CD4-positive, alpha-beta T cell (primary cell): ENCODE measurements around the gene LGALS8. TPM values are rescaled to one million over a fixed set of nuclear protein-coding genes. Genes with fewer than 3 reads are reported as not detected.

Experiments
- ATAC-seq: fragments of 200-7000 bp; cut with Tn5 transposase; one replicate; pipeline ENCODE4 v1.10.0; 2022; ENCODE audit warnings: mild to moderate bottlenecking; ENCODE audit not compliant: poor library complexity
- CTCF ChIA-PET: fragments of 350-600 bp; sonication (Branson Sonifier 250); formaldehyde crosslinking; loops from one replicate; lab custom pipeline; 2021; ENCODE audit warnings: antibody characterized with exemption, inconsistent platforms; lab: Charles Lee
- POLR2A ChIA-PET: fragments of 350-600 bp; sonication (Branson Sonifier 250); formaldehyde crosslinking; loops from one replicate; lab custom pipeline; 2021; ENCODE audit warnings: antibody characterized with exemption, inconsistent platforms; lab: Charles Lee
- DNase-seq, 14 experiments: peaks; one replicate each; pipeline ENCODE4 v3.0.0-alpha.2; 2013 to 2020; ENCODE audit warnings: mixed read lengths in 2 of 14
- H3K27ac ChIP-seq, 2 donors: one replicate each; pipeline versions ENCODE4 v1.5.1 to v1.7.0; 2013; ENCODE audit warnings: low read length in 2 of 2, low read depth in 1 of 2, mild to moderate bottlenecking in 1 of 2
- H3K27me3 ChIP-seq, 2 experiments: 1 replicate in 1 of 2; 2 replicates in 1 of 2; pipeline versions ENCODE4 v1.6.1 to v1.7.0; 2013; ENCODE audit warnings: low read length in 2 of 2, control low read depth in 1 of 2, mild to moderate bottlenecking in 1 of 2, moderate library complexity in 1 of 2; ENCODE audit not compliant: insufficient read depth in 2 of 2, control insufficient read depth in 1 of 2
- H3K36me3 ChIP-seq: one replicate; pipeline ENCODE4 v1.6.1; 2013; ENCODE audit warnings: low read length, control low read depth; ENCODE audit not compliant: insufficient read depth
- H3K4me1 ChIP-seq: one replicate; pipeline ENCODE4 v1.6.1; 2013; ENCODE audit warnings: low read length, control low read depth; ENCODE audit not compliant: insufficient read depth
- H3K4me3 ChIP-seq: one replicate; pipeline ENCODE4 v1.5.1; 2013; ENCODE audit warnings: mild to moderate bottlenecking, low read length, moderate library complexity
- H3K9me3 ChIP-seq, 2 experiments: 1 replicate in 1 of 2; 2 replicates in 1 of 2; pipeline versions ENCODE4 v1.6.1 to v1.7.0; 2013; ENCODE audit warnings: low read length in 2 of 2, mild to moderate bottlenecking in 2 of 2, control low read depth in 1 of 2, moderate library complexity in 1 of 2; ENCODE audit not compliant: control insufficient read depth in 1 of 2, insufficient read depth in 1 of 2
- H3K27ac Mint-ChIP-seq: one replicate; pipeline ENCODE4 v1.8.0; 2020; ENCODE audit warnings: mixed read lengths
- H3K27me3 Mint-ChIP-seq: one replicate; pipeline ENCODE4 v1.8.0; 2021; ENCODE audit warnings: mixed read lengths
- H3K36me3 Mint-ChIP-seq: one replicate; pipeline ENCODE4 v1.8.0; 2021; ENCODE audit warnings: low read depth, mixed read lengths
- H3K4me1 Mint-ChIP-seq: one replicate; pipeline ENCODE4 v1.8.0; 2021; ENCODE audit warnings: low read depth, mixed read lengths
- H3K4me3 Mint-ChIP-seq: one replicate; pipeline ENCODE4 v1.8.0; 2020; ENCODE audit warnings: mild to moderate bottlenecking, mixed read lengths
- H3K9me3 Mint-ChIP-seq: one replicate; pipeline ENCODE4 v1.8.0; 2020; ENCODE audit warnings: mixed read lengths
- intact Hi-C, 2 experiments: fragments of 100-400 bp; cut with DNase I in 1 of 2; cut with micrococcal nuclease in 1 of 2; formaldehyde crosslinking; loops; one replicate each; pipeline versions ENCODE4 v1.15.1 to v1.9.0; 2023 to 2025; cut with DNase I, micrococcal nuclease
- total RNA-seq, 174 experiments: library from RNA in 2 of 174; stranded (reverse) in 2 of 174; gene quantifications; one replicate each; pipeline ENCODE4 v1.2.3 and lab custom pipeline; 2021 to 2026
- TF ChIP-seq, protein P1 (sequence below): fragments of 200-600 bp; IDR thresholded peaks from one replicate; pipeline ENCODE4 v1.8.0; 2022; ENCODE audit warnings: antibody characterized with exemption, mild to moderate bottlenecking

LGALS8 gene
- total RNA-seq, 2 experiments from 2014 or later, result 138 to 144 TPM

DNA sequence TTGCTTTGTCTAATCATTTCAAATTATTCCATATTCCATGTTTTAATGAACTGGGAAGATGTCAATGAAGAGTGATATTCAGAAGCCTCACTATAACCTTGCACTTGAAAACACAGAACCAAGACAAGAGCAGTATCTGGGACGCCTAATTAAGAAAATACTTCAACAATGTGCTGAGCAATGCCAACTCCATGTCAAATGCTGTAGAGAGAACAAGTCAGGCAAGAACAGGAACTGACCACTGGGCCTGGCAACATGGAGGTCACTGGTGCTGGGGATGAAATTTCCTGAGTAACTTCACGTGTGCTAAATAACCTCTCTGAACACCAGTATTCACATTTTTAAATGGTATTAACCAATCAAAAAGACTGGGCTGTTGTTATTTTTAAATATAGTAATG is 57.7 kb downstream of the LGALS8 start:
- Mint-ChIP-seq H3K36me3 (peaks cover 92% of the 10 kb centered on the region), H3K4me1 (no peaks in the 10 kb centered on the region), H3K27ac (no peak overlapping the region), H3K9me3 (no peaks in the 10 kb centered on the region), H3K4me3 (no peak overlapping the region), H3K27me3 (no peaks in the 10 kb centered on the region)
- intact Hi-C loops, result no loop called here
- Histone ChIP-seq H3K4me1 (no peaks in the 10 kb centered on the region), H3K36me3 (peaks cover 79% of the 10 kb centered on the region), H3K27ac (no peak overlapping the region), H3K4me3 (no peak overlapping the region), H3K27me3 (no peaks in the 10 kb centered on the region), H3K9me3 (no peaks in the 10 kb centered on the region)
- DNase-seq (no peak), ATAC-seq (no peak)
- CTCF ChIA-PET, result no interaction called here
- POLR2A ChIA-PET, result no interaction called here
- TF ChIP-seq, protein P1, sequence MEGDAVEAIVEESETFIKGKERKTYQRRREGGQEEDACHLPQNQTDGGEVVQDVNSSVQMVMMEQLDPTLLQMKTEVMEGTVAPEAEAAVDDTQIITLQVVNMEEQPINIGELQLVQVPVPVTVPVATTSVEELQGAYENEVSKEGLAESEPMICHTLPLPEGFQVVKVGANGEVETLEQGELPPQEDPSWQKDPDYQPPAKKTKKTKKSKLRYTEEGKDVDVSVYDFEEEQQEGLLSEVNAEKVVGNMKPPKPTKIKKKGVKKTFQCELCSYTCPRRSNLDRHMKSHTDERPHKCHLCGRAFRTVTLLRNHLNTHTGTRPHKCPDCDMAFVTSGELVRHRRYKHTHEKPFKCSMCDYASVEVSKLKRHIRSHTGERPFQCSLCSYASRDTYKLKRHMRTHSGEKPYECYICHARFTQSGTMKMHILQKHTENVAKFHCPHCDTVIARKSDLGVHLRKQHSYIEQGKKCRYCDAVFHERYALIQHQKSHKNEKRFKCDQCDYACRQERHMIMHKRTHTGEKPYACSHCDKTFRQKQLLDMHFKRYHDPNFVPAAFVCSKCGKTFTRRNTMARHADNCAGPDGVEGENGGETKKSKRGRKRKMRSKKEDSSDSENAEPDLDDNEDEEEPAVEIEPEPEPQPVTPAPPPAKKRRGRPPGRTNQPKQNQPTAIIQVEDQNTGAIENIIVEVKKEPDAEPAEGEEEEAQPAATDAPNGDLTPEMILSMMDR, result no peak

DNA sequence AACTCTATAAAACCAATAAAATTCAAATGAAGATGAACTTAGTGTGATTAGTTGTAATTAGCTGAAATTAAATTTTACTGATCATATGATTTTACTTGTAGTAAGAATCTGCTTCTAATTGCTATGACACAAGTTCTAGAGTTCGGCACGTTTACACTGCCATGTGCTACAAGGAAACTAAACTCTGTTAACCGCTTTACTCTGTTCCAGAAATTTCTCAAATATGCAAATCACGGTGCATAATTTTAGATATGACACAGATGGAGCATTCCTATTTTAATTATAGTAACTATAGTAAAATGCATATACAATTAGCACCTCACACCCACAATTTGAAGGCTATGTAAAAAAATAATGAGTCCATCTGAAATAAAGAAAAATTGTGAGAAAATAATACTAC is 65.7 kb downstream of the LGALS8 start:
- TF ChIP-seq, protein P1, result no peak
- peaks cover 93% of the 10 kb centered on the region for H3K36me3 ChIP-seq
- Mint-ChIP-seq H3K4me1 (no peaks in the 10 kb centered on the region), H3K36me3 (peaks cover 100% of the 10 kb centered on the region), H3K27ac (no peak overlapping the region), H3K4me3 (no peak overlapping the region), H3K9me3 (no peaks in the 10 kb centered on the region), H3K27me3 (no peaks in the 10 kb centered on the region)
- intact Hi-C loops, result loop anchor here in 1 of 2 experiments (1.0 kb wide), 1 partner anchor 19 kb away; no protein-coding TSS in a partner anchor
- ChIA-PET CTCF (no interaction called here), POLR2A (no interaction called here)
- no peaks in the 10 kb centered on the region for H3K27me3 ChIP-seq
- ATAC-seq (no peak), DNase-seq (no peak)
- H3K4me3 ChIP-seq, result no peak overlapping the region
- no peaks in the 10 kb centered on the region for H3K4me1 ChIP-seq
- H3K27ac ChIP-seq, result no peak overlapping the region
- no peaks in the 10 kb centered on the region for H3K9me3 ChIP-seq

DNA sequence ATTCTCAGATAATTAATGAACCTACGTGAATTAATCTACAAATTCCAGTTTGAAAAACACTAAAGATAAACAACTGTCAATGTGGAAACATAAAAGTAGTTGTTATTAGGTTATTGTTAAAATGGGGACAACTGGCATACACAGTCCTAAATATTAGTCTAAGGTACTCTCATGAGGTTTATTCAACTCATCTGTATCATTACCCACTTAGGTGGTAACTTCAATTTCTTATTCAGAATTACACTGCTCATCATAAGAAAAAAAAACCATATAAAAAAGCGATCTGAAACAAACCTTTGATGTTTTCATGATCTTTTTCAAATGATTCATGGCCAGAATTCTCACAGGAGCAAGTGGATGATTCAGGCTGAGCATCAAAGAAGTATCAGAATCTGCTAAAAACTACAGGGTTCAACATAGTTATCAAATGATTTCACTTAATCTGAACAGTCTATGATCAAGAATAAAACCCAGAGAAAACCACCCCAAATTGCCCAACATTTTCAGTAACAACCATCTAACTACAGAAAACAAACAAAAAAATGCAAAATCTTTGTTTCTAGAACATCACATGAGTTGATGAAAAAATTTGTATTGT is 66.9 kb downstream of the LGALS8 start:
- H3K27me3 Mint-ChIP-seq, result no peaks in the 10 kb centered on the region
- POLR2A ChIA-PET, result no interaction called here
- Histone ChIP-seq H3K4me3 (no peak overlapping the region), H3K9me3 (no peaks in the 10 kb centered on the region), H3K27ac (no peak overlapping the region), H3K36me3 (peaks cover 89% of the 10 kb centered on the region), H3K27me3 (no peaks in the 10 kb centered on the region), H3K4me1 (no peaks in the 10 kb centered on the region)
- DNase-seq (no peak), ATAC-seq (no peak)
- intact Hi-C loops, result loop anchor here in 1 of 2 experiments (5.0 kb wide), 1 partner anchor 33 kb away; no protein-coding TSS in a partner anchor
- H3K4me3 Mint-ChIP-seq, result no peak overlapping the region
- CTCF ChIA-PET, result no interaction called here
- no peak overlapping the region for H3K27ac Mint-ChIP-seq
- TF ChIP-seq, protein P1, result no peak
- H3K36me3 Mint-ChIP-seq, result peaks cover 96% of the 10 kb centered on the region
- H3K4me1 Mint-ChIP-seq, result no peaks in the 10 kb centered on the region
- no peaks in the 10 kb centered on the region for H3K9me3 Mint-ChIP-seq
